Inflammatory macrophage (primary cell): ENCODE measurements around the gene ATXN7L3B.

Experiments
- DNase-seq, 2 donors: peaks; one replicate each; pipeline ENCODE4 v3.0.0-alpha.2; 2020 to 2022

The ATXN7L3B gene

GRCh38 chr12:74552201-74552600 lies 14.6 kb downstream of the ATXN7L3B start:
- DNase-seq = no peak

GRCh38 chr12:74559728-74560127 lies 22.1 kb downstream of the ATXN7L3B start:
- no peak for DNase-seq

GRCh38 chr12:74563927-74564326 lies 26.3 kb downstream of the ATXN7L3B start:
- no peak for DNase-seq

GRCh38 chr12:74578486-74578885 lies 40.9 kb downstream of the ATXN7L3B start:
- DNase-seq = no peak

GRCh38 chr12:74579446-74579845 lies 41.8 kb downstream of the ATXN7L3B start:
- DNase-seq = no peak

GRCh38 chr12:74579981-74580380 lies 42.3 kb downstream of the ATXN7L3B start:
- DNase-seq = no peak

- no peak for DNase-seq
Observed at GRCh38 chr12:74581439-74581838, 43.8 kb downstream of the ATXN7L3B start.

GRCh38 chr12:74584483-74585062 lies 46.9 kb downstream of the ATXN7L3B start:
- DNase-seq = no peak

GRCh38 chr12:74586251-74586650 lies 48.6 kb downstream of the ATXN7L3B start:
- DNase-seq = no peak
